WERI-Rb-1 (cell line): ENCODE measurements around the gene NOVA2.
"Not testable (repeated sequence)": the region's sequence is repeated elsewhere in the genome, so short reads cannot be mapped to it uniquely, and the experiment has no call there.

ENCODE experiments used
- DNase-seq: peaks from one replicate; pipeline ENCODE4 v3.0.0-alpha.2; 2020
- H3K27ac ChIP-seq: fragments of 250-450 bp; sonication (Bioruptor Pico); 2 replicates; pipeline ENCODE4 v1.5.1; 2020; ENCODE audit warnings: mild to moderate bottlenecking, moderate library complexity
- H3K27me3 ChIP-seq: fragments of 250-450 bp; sonication (Bioruptor Pico); 2 replicates; pipeline ENCODE4 v1.5.1; 2021; ENCODE audit warnings: mild to moderate bottlenecking, low read depth, moderate library complexity; ENCODE audit not compliant: insufficient read depth, severe bottlenecking
- H3K36me3 ChIP-seq: fragments of 250-450 bp; sonication (Bioruptor Pico); 2 replicates; pipeline ENCODE4 v1.5.1; 2020; ENCODE audit warnings: mild to moderate bottlenecking, moderate library complexity
- H3K4me3 ChIP-seq: 2 replicates; pipeline ENCODE4 v1.5.1; 2011; ENCODE audit warnings: low read depth, mild to moderate bottlenecking, control low read depth, low read length
- H3K9me3 ChIP-seq: fragments of 250-450 bp; sonication (Bioruptor Pico); 2 replicates; pipeline ENCODE4 v1.5.1; 2021; ENCODE audit warnings: mild to moderate bottlenecking, moderate library complexity; ENCODE audit not compliant: severe bottlenecking
- TF ChIP-seq, protein P1 (sequence below): IDR thresholded peaks from 2 replicates; pipeline ENCODE4 v1.5.1; 2011; ENCODE audit warnings: low read depth, mild to moderate bottlenecking, control low read depth, inconsistent platforms, low read length

The NOVA2 gene

DNA sequence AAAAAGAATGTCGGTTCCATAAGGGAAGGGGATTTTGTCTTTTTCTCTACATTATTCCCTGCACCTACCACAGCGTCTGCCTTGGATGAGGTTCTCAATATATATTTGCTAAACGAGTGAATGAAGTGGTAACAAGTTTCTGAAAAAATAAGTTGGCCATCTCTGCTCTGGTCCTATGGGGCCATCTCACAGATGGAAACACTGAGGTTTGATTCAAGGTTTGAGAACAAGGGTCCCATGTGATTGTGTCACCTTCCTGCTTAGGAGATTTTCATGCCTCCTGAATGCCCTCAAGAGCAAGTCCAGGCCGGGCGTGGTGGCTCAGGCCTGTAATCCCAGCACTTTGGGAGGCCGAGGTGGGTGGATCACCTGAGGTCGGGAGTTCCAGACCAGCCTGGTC, 74.4 kb downstream of the NOVA2 start:
- Histone ChIP-seq H3K36me3 (peaks cover 50% of the 10 kb centered on the region), H3K27ac (no peak overlapping the region), H3K9me3 (no peaks in the 10 kb centered on the region), H3K4me3 (no peak overlapping the region), H3K27me3 (no peaks in the 10 kb centered on the region)
- DNase-seq = no peak
- TF ChIP-seq, protein P1, sequence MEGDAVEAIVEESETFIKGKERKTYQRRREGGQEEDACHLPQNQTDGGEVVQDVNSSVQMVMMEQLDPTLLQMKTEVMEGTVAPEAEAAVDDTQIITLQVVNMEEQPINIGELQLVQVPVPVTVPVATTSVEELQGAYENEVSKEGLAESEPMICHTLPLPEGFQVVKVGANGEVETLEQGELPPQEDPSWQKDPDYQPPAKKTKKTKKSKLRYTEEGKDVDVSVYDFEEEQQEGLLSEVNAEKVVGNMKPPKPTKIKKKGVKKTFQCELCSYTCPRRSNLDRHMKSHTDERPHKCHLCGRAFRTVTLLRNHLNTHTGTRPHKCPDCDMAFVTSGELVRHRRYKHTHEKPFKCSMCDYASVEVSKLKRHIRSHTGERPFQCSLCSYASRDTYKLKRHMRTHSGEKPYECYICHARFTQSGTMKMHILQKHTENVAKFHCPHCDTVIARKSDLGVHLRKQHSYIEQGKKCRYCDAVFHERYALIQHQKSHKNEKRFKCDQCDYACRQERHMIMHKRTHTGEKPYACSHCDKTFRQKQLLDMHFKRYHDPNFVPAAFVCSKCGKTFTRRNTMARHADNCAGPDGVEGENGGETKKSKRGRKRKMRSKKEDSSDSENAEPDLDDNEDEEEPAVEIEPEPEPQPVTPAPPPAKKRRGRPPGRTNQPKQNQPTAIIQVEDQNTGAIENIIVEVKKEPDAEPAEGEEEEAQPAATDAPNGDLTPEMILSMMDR = no peak

GRCh38 chr19:45897261-45897812, 76.3 kb downstream of the NOVA2 start:
- Histone ChIP-seq H3K27ac (no peak overlapping the region), H3K27me3 (no peaks in the 10 kb centered on the region), H3K36me3 (peaks cover 50% of the 10 kb centered on the region), H3K4me3 (no peak overlapping the region), H3K9me3 (no peaks in the 10 kb centered on the region)
- TF ChIP-seq, protein P1 = no peak
- DNase-seq = no peak

- H3K27ac ChIP-seq, H3K4me3 ChIP-seq, H3K9me3 ChIP-seq, DNase-seq, H3K27me3 ChIP-seq: not testable (repeated sequence)
- peaks cover 48% of the 10 kb centered on the region for H3K36me3 ChIP-seq
Measured at GRCh38 chr19:45895983-45896599, 77.6 kb downstream of the NOVA2 start.

GRCh38 chr19:45895519-45895972, 78.1 kb downstream of the NOVA2 start:
- TF ChIP-seq, protein P1 = no peak
- H3K27ac ChIP-seq = no peak overlapping the region
- H3K4me3 ChIP-seq = no peak overlapping the region
- no peak for DNase-seq
- peaks cover 42% of the 10 kb centered on the region for H3K36me3 ChIP-seq
- no peaks in the 10 kb centered on the region for H3K9me3 ChIP-seq
- no peaks in the 10 kb centered on the region for H3K27me3 ChIP-seq

GRCh38 chr19:45890877-45891276, 82.8 kb downstream of the NOVA2 start:
- TF ChIP-seq, protein P1 = no peak
- Histone ChIP-seq H3K9me3 (no peaks in the 10 kb centered on the region), H3K27me3 (no peaks in the 10 kb centered on the region), H3K27ac (no peak overlapping the region), H3K4me3 (no peak overlapping the region), H3K36me3 (peaks cover 9% of the 10 kb centered on the region)
- DNase-seq = no peak

- Histone ChIP-seq H3K4me3 (no peak overlapping the region), H3K36me3 (peaks cover 7% of the 10 kb centered on the region), H3K27ac (no peak overlapping the region), H3K27me3 (no peaks in the 10 kb centered on the region), H3K9me3 (no peaks in the 10 kb centered on the region)
- no peak for DNase-seq
- TF ChIP-seq, protein P1 = no peak
Measured at GRCh38 chr19:45889210-45889885, 84.3 kb downstream of the NOVA2 start.
